Left ventricle myocardium inferior (tissue), 1 donor: ENCODE data around the gene STAT4. TPM values are rescaled to one million over a fixed set of nuclear protein-coding genes. Genes with fewer than 3 reads are reported as not detected.

Source experiments
- DNase-seq: peaks from one replicate; pipeline ENCODE4 v3.0.0-alpha.2; 2020
- H3K27ac ChIP-seq: fragments of 200-600 bp; replicated peaks from 2 replicates; pipeline ENCODE4 v1.8.0; 2021
- H3K27me3 ChIP-seq: fragments of 200-600 bp; 2 replicates; pipeline ENCODE4 v1.8.0; 2021; ENCODE audit warnings: low read depth
- H3K36me3 ChIP-seq: fragments of 200-600 bp; 2 replicates; pipeline ENCODE4 v1.8.0; 2021
- H3K4me1 ChIP-seq: fragments of 200-600 bp; 2 replicates; pipeline ENCODE4 v1.8.0; 2021
- H3K4me3 ChIP-seq: fragments of 200-600 bp; 2 replicates; pipeline ENCODE4 v1.8.0; 2021; ENCODE audit warnings: mild to moderate bottlenecking, moderate library complexity
- H3K9me3 ChIP-seq: fragments of 200-600 bp; replicated peaks from 2 replicates; pipeline ENCODE4 v1.8.0; 2021
- intact Hi-C: fragments of 100-400 bp; cut with micrococcal nuclease; formaldehyde crosslinking; loops from one replicate; pipeline ENCODE4 v1.11.0; 2022
- total RNA-seq: library from RNA; stranded (reverse); fragmentation: NEBNext Ultra II Directional; extraction: Animal tissue kit (Norgen Biotek cat#: 25700); gene quantifications from one replicate; pipeline ENCODE4 v1.2.1, GENCODE V29; 2021
- TF ChIP-seq, protein P1 (sequence below): fragments of 200-600 bp; IDR thresholded peaks from 2 replicates; pipeline ENCODE4 v1.8.0; 2021; ENCODE audit warnings: antibody characterized with exemption, mild to moderate bottlenecking, borderline replicate concordance
- donor health status: DM: no; HTN: yes; CAD: no; lungs with severe emphysema.

STAT4 gene
- total RNA-seq, 1 donor from 2014 or later: 0.82 TPM

DNA sequence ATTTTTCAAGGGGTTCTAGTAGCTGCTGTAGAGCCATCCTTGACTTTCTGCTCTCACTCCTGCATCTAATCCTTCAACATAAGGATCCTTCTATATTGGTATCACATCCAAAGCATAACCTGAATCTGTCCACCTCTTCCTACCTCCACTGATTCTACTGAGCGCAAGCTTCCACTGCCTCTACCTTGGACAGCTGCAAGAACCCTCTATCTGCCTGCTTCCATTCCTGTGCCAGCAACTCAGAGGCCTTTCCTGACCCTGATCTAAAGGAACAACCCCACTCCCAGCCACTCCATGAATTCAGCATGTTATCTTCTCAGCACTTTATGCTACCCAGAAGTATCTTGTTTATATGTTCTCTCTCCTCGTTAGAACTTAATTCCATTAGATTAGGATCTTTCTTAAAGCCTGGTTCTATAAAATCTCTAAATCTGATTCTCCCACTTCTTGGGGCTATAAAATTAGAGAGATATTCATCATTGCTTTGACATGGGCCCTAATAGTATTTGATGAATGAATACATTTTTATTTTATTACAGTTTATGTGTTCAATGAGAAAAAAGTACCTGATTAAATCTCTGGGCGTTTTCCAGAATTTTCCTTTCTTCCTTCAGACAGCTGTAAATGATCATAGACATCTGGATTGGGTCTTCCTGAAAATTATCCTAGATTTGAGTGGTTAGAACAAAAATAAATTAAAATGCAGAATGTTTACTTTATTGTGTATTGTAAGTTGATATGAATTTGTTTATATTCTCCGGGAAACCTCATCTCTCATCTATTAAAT is 143.6 kb downstream of the STAT4 start:
- H3K27me3 ChIP-seq: no peaks in the 10 kb centered on the region
- intact Hi-C loops: no loop called here
- no peak overlapping the region for H3K27ac ChIP-seq
- H3K4me1 ChIP-seq: peaks cover 24% of the 10 kb centered on the region
- no peaks in the 10 kb centered on the region for H3K9me3 ChIP-seq
- no peak overlapping the region for H3K4me3 ChIP-seq
- TF ChIP-seq, protein P1, sequence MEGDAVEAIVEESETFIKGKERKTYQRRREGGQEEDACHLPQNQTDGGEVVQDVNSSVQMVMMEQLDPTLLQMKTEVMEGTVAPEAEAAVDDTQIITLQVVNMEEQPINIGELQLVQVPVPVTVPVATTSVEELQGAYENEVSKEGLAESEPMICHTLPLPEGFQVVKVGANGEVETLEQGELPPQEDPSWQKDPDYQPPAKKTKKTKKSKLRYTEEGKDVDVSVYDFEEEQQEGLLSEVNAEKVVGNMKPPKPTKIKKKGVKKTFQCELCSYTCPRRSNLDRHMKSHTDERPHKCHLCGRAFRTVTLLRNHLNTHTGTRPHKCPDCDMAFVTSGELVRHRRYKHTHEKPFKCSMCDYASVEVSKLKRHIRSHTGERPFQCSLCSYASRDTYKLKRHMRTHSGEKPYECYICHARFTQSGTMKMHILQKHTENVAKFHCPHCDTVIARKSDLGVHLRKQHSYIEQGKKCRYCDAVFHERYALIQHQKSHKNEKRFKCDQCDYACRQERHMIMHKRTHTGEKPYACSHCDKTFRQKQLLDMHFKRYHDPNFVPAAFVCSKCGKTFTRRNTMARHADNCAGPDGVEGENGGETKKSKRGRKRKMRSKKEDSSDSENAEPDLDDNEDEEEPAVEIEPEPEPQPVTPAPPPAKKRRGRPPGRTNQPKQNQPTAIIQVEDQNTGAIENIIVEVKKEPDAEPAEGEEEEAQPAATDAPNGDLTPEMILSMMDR: no peak
- DNase-seq: no peak
- peaks cover 81% of the 10 kb centered on the region for H3K36me3 ChIP-seq

DNA sequence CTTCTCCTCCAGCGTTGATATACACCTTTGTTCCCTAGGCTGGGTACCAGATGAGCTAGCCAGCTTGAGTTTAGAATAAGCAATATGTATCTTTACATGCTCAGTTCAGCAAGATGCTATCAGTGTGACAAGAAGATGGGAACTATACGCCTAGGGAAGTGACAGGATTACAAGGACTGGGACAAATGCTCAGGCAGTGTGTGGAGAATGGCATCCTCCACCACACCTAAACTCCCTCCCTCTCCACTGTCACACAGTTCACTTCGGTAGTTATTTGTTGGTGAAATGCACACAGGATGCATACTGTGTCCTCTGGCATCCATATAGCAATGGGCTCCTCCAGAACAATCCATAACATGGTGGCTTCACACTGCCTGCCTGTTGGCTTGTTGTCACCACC is 144.5 kb downstream of the STAT4 start:
- H3K4me3 ChIP-seq: no peak overlapping the region
- H3K27ac ChIP-seq: no peak overlapping the region
- peaks cover 90% of the 10 kb centered on the region for H3K36me3 ChIP-seq
- H3K9me3 ChIP-seq: no peaks in the 10 kb centered on the region
- peaks cover 15% of the 10 kb centered on the region for H3K4me1 ChIP-seq
- intact Hi-C loops: no loop called here
- no peaks in the 10 kb centered on the region for H3K27me3 ChIP-seq
- no peak for DNase-seq
- TF ChIP-seq, protein P1: no peak

DNA sequence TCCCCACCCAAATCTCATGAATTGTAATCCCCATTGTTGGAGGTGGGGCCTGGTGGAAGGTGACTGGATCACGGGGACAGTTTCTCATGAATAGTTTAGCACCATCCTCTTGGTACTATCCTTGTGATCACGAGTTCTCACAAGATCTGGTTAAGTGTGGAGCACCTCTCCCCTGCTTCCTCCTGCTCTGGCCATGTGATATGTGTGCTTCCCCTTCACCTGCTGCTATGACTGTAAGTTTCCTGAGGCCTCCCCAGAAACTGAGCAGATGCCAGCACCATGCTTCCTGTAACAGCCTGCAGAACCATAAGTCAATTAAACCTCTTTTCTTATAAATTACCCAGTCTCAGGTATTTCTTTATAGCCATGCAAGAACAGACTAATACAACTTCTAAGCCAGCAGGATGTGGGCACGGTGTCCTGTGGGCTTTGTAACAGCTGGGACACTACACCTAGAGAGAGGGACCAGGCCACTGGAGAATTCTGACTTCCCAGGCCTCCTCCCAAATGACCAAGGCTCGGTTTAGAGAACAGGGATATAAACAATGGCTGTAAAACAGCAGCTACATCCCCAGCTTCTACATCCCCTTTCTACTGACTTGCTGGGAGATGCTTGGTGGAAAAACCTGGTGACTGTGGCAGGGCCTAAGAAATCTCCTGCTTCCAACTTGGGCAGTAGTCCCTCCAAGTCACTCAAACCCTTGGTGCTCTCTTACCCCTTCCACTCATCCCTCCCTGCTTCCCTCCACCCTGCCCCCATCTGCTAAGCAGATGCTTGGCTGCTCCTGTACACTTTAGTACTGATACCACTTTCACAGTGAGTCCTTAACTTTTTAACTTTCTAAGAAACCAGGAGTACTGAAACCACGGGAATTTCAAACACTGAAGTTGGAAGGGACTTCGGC is 147.1 kb downstream of the STAT4 start:
- no peak for DNase-seq

DNA sequence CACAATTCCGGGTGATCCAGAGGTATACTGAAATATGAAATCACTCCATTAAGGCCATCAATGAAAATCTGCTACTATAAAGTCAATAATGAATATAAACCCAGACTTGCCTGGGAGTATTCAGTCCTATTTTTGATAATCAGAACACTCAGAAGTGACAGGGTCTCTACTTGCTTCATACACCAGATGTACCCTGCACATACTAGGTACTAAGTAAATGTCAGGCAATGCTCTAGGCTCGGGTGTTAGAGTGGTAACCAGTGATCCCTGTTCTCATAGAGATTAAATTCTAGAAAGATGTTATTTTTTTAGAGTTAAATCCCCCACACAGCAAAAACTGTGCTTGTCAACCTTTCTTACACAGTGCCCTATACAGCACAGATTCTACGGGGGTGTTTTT is 149.2 kb downstream of the STAT4 start:
- TF ChIP-seq, protein P1: no peak
- peaks cover 100% of the 10 kb centered on the region for H3K36me3 ChIP-seq
- intact Hi-C loops: no loop called here

More for the DNA sequence above, 147.1 kb downstream of the STAT4 start:
- intact Hi-C loops: no loop called here
- Histone ChIP-seq H3K4me3 (no peak overlapping the region), H3K27ac (no peak overlapping the region), H3K27me3 (no peaks in the 10 kb centered on the region), H3K36me3 (peaks cover 100% of the 10 kb centered on the region), H3K9me3 (no peaks in the 10 kb centered on the region), H3K4me1 (peaks cover 6% of the 10 kb centered on the region)
- TF ChIP-seq, protein P1: no peak

DNA sequence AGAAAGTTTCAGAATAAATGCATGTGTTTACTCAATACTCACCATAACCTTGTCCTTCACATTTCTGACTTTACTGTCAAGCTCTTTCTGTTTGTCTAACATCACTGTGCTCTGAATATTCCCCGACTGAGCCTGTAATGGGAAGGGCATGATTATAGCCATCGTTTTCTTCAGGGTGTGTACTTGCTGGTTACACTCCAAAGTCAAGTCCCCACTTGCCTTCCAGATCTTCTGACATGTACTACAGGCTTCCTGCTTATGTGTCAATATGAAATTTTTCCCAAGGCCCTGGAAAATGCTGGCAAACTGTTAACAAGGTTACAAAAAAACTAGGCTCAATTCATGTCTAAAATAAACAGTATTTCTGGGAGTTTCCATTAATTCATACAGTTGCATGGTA is 149.8 kb downstream of the STAT4 start:
- intact Hi-C loops: no loop called here
- H3K4me1 ChIP-seq: no peaks in the 10 kb centered on the region
- no peak overlapping the region for H3K4me3 ChIP-seq
- TF ChIP-seq, protein P1: no peak
- no peaks in the 10 kb centered on the region for H3K9me3 ChIP-seq
- H3K27me3 ChIP-seq: no peaks in the 10 kb centered on the region
- no peak for DNase-seq
- H3K36me3 ChIP-seq: peaks cover 100% of the 10 kb centered on the region
- no peak overlapping the region for H3K27ac ChIP-seq

More for the DNA sequence above, 149.2 kb downstream of the STAT4 start:
- no peak overlapping the region for H3K4me3 ChIP-seq
- H3K27ac ChIP-seq: no peak overlapping the region
- no peaks in the 10 kb centered on the region for H3K4me1 ChIP-seq
- no peak for DNase-seq
- H3K27me3 ChIP-seq: no peaks in the 10 kb centered on the region
- no peaks in the 10 kb centered on the region for H3K9me3 ChIP-seq
